T1000 (cell line): ENCODE data around the gene SIAE.

Experiments used
- DNase-seq: peaks from one replicate; lab custom pipeline; 2025; ENCODE audit warnings: mixed read lengths; lab: John Stamatoyannopoulos, UW

SIAE gene

DNA sequence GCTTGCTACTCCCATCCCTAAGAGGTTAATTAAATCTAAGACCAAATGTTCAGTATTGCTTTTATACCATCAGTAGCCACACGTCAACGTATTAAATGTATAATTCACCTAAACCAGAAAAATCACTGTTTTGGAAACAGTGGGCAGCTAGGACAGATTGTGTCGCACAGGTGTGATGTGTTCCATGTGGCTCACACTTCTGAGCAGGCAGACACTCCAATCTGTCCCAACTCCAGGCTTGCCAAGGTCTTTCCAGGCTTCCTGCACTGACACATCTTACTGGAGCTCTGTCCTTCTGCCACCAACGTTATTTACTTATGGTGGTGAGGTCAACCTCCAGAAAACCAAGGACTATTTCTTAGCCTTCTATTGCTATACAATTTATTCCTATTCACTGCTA is 11.4 kb downstream of the SIAE start:
- DNase-seq, result no peak

DNA sequence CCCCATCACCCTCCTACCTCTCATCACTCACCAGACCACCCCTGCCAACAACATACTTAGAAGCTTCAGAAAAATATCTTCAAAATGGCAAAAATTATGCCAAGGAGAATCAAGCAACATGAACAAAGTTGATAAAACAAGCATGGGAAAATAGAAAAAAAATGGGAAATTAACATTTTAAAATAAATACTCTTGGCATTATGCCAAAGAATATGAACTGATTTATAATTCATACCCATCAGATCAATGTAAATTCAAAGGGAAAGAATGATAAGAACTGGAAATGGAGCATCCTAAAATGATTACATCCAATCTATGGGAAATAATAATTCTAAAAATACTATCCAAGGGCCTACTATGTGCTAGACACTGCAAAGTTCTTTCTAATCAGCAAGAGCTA is 12.0 kb downstream of the SIAE start:
- no peak for DNase-seq

DNA sequence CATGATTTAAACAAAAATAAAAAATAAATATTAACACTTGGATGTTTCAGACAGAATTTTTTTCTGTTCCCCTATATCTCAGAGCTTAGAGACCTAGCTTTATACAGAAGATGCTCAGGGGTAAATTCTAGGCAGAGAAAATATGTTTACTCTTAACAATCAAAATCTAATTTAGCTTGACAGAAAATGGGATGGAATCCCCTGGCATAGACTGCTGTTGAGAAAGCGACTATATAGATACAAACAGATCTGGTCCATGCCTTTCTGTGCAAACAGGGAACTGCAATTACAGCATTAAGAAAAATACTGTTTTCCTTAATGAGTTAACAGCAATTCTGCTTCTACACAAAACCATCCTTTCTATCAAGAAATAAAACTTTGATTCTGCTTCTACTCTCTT is 14.6 kb downstream of the SIAE start:
- DNase-seq, result no peak

DNA sequence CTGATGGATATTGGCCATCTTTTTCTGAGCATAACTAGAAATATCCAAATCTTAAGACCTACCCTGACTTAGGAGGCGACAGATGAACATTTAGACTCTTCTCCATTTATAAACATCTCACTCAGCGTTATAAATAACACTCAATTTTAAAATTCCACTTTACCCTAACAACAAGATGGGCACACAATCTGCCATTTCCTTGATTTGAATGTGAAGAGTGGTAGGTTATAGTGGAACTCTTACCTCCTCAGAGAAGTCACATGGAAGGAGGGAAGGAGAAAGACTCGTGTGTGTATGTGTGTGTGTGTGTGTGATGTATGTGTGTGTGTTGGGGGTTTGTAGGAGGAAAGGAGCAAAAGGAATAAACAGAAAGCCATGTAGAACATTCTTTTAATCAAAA is 15.0 kb downstream of the SIAE start:
- DNase-seq, result no peak

DNA sequence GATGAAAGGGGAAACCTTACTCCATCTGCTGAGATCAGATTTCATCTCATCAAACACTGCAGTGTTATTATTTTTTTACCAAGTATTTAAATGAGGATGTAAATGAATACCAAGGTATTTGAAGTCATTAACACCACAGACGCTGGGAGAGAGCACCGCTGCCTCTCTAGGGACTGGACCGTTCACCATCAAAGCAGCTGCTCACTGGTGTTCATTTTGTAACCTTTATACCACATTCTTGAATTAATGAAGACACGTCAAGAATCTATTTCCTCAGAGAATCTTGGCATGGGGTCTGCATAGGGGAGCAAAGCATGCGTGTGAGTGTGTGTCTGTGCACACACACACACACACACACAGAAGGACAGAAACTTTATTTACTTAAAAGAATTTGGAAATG is 15.6 kb downstream of the SIAE start:
- DNase-seq, result no peak

DNA sequence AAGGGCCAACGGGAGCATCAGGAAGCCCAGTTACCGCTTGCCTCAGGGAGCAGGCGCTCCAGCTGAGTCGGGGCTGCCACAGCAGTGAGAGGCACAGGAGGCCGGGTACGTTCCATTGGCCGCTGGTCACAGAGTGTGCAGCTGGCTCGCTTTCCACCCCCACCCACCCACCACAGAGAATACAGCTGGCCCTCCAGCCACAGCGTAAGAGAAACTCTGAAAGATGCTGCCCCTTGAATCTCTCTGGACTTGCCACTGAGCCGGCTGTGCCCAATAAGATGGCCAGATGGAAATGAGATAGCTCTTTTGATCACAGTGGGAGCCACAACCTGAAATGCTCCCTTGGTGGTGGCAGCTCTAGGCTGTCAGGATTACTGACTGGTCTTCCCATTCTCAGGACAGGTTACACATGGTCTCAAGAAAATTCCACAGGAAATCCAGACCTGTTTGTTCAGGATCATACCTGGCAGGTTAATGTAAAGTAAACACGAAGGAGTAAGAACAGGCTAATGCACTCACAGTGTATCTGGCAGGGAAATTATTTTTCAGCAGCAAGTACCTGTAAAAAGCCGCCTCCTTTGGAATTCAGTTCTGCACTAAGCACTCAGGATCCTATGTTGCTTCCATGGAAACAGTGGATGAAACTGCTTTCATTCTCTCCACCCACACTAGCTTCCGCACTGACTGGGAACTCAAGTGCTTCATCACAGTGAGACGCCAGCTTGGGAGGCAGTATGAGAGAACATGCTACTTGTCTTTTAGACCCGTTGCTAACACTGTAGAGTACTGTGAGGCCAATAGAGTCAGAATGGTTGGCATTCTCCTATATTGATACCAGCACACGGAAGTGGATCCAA is 16.5 kb downstream of the SIAE start:
- no peak for DNase-seq

DNA sequence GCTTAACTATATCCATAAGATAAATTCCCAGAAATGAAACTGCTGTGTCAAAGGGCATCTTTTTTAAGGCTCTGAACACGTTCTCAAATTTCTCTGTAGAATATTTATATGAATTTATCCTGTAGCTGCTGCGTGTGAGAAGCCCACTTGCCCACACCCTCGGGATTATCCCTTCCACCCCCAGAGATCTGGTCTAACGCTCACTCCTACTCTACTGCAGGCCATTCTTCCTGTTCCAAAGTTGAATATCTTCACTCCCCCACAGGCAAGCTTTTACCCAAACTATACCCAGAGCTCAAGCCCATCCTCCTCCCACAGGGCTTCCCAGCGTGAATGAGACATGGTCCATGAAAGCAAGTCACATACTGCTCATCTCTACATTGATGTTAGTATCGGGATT is 24.9 kb downstream of the SIAE start:
- no peak for DNase-seq

DNA sequence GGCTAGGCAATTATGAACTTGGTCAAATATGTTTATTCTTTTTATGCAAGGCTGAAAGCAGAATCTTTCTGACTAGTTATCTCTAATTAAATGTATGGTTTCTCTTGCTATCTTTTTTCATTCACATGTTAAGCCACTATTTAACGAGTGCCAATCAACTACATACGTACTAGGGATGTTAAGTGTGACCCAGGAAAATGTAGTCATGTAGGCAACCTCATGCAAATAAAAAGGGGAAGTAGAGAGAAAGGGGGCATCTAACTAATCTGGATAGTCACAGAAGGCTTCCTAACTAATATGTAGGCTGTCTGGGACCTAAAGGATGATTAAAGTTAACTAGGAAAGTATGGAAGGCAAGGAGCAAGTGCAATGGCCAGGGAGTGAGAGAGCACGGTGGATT is 27.4 kb downstream of the SIAE start:
- DNase-seq, result no peak

DNA sequence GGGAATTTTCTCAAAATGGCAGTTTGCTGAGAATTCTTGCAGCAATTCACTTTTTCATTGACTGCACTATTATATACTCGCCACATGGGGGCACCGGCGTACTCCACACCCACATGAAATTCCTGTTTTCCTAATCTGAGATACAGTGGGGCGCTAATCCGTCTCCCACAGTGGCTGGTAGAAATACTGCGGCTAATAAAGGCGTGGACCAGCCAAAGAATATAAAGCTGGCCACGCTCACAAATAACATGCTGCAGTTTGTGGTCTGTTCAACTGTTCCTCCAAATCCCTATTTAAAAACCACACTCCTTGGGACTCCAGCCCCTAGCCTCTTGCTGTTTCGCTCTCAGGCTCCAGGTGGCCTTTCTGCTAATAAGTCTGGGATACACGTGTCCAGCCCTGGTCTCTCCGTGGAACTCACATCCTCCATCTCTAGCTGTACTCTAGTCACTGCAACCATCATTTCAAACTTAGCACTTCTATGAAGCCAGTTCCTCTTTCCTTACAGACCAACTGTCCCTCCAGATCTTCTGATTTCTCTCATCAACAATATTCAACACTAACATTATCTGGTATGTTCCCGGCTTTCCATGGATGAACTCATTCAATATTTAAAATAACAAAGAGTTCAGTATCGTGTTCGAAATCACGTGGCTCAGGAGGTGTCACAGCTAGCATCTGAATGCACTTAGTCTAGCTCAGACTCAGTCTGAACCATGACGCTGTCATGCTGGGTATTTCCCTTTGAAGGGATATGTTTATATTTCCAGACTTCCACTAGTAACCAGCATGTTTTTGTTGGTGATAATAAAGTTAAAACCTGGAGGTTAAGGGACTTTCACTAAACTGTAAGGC is 28.9 kb downstream of the SIAE start:
- peak; percentile 36 for DNase-seq

DNA sequence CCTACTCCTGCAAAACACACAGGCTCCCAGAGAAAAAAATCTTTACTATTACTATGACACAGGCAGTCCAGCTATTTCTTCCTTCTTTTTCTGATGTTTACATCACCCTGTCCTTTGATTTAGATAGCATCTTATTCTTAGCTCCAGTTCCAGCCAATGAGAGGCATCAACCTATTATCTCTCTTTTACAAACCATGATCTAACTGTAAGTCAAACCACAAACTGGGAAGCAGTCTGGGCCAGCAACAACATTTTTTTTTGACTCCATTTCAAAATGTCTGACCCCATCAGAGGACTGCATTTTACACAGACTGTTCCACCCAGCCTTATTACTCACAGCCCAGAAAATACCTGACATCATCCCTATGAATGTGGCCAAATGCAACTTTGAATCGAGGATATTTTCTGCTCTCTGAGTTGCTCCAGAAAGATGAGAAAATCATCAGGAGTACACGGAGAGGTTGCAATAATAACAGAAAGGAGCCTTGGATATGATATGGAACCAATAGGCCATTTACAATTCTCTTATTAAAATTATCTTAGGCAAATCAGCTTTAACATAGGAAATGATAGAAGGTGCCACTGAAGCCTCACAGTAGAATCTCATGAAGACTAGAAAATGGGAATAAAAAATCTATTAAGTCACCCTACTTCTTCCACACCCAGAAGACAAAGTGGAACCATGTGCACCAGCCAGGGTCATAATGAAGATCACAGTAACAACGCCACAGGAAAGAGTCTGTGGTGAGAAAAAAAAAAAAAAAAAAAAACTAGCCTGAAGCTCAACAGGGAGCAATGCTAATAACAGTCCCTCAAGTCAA is 29.7 kb downstream of the SIAE start:
- no peak for DNase-seq

DNA sequence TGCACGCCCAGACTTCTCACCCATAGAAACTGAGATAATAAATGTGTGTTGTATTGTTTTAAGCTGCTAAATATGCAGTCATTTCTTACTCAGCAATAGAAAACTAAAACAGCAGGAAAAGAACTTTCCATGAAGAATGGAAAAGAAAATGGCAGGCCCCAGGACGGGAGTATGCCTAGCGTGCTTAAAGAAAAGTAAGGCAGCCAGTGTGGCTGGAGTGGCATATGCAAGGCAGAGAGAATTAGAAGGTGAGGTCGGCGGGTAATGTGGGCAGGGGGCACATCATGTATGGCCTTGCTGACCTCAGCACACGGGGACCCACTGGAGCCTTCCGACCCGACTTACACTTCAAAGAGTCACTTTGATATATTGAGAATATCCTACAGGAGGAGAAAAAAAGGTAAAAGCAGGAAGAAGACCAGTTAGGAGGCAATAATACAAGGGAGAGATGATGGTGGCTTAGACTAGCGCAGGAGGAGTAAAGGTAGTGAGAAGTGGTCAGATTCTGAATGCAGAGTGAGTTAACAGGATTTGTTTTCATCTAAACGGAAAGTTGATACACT is 30.4 kb downstream of the SIAE start:
- no peak for DNase-seq

DNA sequence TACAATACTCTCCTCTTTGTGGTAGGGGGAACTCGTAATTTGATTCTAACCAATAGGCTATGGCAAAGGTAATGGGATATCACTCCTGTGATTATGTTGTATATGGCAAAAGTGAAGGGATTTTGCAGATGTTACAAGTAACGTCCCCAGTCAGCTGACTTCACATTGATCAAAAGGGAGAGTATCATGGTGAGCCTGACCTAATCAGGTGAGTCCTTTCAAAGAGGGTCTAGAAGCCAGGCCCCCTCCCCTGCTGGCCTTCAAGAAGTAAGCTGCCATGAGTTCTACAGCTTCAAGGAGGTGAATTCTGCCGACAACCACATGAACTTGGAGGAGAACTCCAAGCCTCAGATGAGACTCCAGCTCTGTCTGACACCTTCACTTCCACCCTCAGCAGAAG is 30.9 kb downstream of the SIAE start:
- no peak for DNase-seq

DNA sequence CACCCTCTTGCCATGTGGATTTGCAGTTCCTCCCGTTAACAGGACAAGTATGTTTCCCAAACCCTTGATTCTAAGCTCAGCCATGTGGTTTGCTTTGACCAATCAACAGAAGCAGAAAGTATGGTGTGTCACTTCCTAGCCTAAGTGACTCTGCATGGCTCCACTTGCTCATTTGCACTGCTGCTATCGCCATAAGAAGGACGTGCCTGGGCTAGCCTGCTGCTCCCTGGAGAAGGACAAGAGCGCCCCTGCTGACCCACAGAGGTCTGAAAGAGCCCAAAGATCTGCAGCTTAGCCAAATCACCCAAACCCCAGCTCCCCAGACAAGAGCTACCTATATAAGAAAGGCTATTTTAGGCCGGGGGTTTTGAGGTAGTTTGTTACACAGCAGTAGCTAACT is 32.9 kb downstream of the SIAE start:
- no peak for DNase-seq

DNA sequence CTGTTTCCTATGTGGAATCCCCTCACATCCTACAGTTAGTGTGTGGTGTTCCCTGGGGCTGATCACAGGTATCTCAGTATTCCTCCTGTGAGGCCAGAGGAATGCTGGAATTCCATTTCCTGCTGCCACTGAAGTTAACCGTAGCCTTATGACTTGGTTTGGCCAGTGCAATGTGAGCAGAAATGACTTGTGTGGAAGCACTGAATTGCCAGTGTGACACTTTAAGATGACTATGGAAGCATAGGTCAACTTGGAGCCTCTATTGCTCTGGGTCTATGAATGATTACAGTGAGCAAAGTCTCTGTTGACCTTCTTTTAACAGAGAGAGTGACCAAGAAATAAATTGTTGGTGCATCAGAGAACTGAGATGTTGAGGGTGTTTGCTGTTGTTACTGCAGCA is 34.4 kb downstream of the SIAE start:
- DNase-seq, result no peak

DNA sequence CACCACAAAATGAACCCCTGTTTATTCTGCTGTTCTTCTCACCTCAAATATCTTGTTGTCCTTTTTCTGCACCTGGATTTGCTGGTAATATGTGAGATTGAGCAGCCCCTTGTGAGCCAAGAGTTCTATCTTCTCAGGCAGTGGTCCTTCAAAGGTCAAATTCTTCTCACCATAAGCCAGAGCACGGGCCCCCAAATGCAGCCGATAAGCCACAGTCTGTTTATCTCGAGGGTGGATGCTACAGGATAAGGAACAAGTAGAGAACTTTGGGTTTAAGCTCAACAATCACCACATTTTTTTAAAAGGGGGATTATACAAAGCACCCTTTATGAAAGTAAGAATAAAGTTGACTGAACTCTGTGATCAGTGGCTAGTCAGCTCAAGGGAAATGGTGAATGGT is 35.0 kb downstream of the SIAE start:
- DNase-seq, result no peak

DNA sequence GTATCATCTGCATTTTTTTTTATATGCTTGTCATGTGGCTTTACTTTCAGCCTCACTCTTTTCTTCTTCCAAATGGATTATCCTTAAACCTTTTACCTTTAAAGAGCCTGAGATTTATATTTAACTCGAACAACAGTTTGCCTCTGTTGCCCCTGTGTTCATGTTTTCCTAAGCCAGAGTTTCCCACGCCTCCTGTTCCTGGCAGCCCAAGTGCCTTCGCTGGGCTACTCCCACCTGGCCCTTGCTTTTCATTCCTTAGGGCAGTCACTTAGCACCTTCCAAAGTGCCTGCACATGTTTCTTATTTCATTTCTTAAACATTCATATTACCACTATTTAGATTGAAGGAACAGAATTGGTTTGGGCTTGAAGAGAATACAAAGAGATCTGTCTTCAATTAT is 37.6 kb downstream of the SIAE start:
- no peak for DNase-seq

DNA sequence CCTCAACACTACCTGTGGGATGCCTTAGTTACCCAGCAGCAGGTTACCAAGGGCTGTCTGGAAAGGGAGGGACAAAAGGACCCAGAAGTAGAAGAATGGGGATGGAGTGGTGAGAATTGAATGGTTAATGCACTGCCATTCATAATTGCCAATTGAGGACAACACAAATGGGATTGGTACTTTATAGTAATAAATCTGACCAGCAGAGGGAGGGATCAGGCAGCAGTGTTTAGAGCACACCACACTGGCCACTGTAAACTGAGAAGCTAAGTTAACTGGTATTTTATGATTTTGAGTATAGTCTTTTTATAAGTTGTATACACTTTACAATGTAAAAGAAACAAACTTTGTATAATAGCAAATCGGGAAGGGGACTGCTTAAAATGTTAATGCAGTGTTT is 40.2 kb downstream of the SIAE start:
- DNase-seq, result no peak

DNA sequence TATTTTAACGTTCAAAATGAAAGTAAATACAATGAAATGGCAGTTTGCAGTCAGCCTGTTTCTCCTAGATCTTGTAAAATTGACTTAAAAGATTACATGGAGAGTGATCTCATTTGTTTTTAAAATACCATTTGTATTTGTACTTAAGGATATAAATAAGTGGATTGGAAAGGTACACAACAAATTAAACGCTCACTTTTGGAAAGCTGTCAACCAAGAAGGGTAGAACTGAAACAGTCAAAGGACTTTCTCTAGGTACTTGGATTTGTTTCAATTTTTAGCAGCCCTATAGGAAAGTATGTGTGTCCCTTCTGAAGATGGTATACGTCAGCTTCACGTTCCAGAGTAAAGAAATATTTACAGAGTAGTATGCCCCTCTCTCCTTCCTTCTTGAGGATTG is 43.6 kb downstream of the SIAE start:
- no peak for DNase-seq

DNA sequence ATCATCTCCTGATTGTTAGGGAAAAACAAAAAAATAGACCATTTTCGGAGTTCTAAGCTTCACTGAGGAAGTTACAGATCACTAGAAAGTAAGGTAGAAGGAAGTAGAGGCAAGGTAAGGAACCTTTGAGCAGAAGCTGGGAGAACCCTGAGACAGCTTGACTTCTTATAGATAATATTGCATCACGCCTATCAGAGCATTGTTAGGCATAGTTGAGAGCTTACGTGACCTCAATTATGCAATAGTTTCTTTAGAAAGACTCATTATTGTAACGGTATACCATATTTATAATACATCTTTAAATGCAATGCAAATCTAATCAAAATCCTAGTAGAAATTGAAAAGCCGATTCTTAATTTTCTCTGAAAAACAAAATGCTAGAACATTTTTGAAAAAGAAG is 46.0 kb downstream of the SIAE start:
- DNase-seq, result no peak

DNA sequence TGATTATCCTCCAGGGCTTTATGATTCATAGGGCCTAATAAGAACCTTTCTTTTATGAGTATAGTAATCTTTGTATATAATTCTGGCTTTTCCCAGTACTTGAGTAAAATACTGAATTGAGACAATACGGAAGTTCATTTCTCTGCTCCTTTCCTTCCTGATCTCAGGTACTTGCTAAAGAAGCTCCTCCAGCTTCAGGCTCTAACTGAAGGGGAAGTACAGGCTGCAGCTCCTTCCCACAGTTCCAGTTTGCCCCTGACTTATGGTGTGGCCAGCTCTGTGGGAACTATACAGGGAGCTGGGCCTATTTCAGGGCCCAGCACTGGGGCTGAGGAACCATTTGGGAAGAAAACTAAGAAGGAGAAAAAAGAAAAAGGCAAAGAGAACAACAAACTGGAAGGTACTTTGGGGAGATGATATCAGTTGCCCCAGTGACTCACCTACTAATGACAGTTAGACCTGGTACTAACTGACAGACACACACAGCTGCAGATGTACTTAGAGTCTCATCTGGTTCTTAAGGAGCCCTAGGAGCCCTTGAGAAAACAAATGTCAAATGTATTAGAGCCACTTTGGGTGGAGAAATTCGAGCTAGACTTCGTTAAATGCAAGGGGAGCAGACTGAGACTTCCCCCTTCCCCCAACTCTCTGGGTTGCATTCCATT is 47.9 kb downstream of the SIAE start:
- no peak for DNase-seq

DNA sequence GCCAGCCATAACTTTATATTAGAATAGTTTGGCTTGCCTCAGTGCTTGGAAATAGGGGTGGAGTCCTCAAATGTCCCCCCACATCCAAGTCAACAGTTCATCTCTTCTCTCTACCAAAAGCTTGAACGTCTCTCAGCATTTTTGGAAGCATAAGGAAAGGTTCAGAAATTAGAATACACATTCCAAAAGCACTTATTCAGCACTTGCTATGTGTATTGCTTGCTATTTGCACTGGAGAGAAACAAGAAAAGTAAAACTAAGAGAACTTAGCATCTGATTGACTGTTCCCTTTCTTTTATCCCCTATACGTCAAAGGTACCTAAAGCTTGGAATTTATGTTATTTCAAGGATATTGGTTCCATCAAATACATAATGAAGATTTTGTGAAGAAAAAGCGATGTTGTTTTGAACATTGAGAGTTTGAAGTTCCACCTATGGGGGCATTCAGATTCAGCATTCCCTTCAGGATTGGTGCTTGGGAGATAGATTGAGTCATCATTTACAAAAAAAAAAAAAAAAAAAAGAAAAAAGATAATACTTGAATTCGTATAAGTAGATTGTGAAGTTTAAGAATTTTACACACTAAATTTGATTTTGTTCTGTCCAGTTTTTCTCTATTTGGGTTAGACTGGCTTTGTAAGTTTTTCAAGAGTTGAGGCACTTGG is 49.5 kb downstream of the SIAE start:
- no peak for DNase-seq
